Kasumi-1 (cell line): Measurements from ENCODE around the gene MPZ.
"Not testable (repeated sequence)": the region's sequence is repeated elsewhere in the genome, so short reads cannot be mapped to it uniquely, and the experiment has no call there.

Source experiments
- DNase-seq, 2 experiments: peaks; one replicate each; lab custom pipeline; 2025; lab: John Stamatoyannopoulos, UW

MPZ gene

GRCh38 chr1:161255955-161256520 is 53.7 kb downstream of the MPZ start:
- DNase-seq = not testable (repeated sequence)

DNA sequence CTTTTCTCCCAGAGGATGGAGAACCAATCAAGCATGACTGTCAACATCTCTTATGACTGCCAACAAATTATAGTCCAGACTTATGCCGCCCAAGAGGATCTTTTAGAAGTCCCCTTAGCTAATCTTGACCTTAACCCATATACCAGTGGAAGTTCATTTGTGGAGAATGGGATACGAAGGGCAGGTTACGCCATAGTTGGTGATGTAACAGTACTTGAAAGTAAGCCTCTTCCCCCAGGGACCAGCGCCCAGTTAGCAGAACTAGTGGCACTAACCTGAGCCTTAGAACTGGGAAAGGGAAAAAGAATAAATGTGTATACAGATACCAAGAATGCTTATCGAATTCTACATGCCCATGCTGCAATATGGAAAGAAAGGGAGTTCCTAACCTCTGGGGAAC is 54.5 kb downstream of the MPZ start:
- not testable (repeated sequence) for DNase-seq
